ENCODE measurements around the gene WFDC1.

WFDC1 gene

DNA sequence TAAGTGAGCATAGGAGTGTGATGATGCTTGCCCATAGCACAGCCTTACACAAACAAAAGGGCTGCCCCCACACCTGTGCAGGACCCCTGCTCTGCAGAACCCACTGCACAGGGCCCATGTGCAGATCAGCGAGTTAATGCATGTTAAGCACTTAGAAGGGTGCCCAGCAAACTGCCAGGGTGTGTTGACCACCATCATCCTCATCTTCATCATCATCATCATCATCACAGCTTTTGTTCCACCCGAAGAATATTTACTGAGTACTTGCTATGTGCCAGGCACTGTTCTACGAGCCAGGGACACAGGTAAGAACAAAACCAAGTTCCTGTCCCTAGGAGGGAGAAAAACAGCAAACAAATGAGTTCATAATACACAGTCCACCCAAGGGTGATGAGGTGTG lies 11.9 kb downstream of the WFDC1 start:
- Histone ChIP-seq H3K4me3 (ENCODE audit: low read length) (no peak overlapping the region), H3K27me3 (ENCODE audit: low read depth, low read length) (peaks cover 5% of the 10 kb centered on the region; the same call in 1 of the 2 replicates), H3K79me2 (ENCODE audit: low read length) (no peaks in the 10 kb centered on the region), H2AFZ (ENCODE audit: low read depth, low read length) (no peak overlapping the region), H3K36me3 (replicated peaks; ENCODE audit: low read depth, low read length) (no peaks in the 10 kb centered on the region), H3K9ac (ENCODE audit: low read length) (no peak overlapping the region), H4K20me1 (ENCODE audit: insufficient read depth, low read length) (no peaks in the 10 kb centered on the region), H3K4me1 (ENCODE audit: low read length) (no peaks in the 10 kb centered on the region), H3K27ac (ENCODE audit: low read length) (no peak overlapping the region), H3K9me3 (ENCODE audit: insufficient read depth, low read length) (no peaks in the 10 kb centered on the region), H3K4me2 (ENCODE audit: low read length) (no peak overlapping the region)
- no peak for TF ChIP-seq CTCF (IDR thresholded peaks at IDR 0.05; ENCODE audit: low read depth, low read length)
- no peak for TF ChIP-seq EZH2phosphoT487 (IDR thresholded peaks at IDR 0.05; ENCODE audit: low read depth)

DNA sequence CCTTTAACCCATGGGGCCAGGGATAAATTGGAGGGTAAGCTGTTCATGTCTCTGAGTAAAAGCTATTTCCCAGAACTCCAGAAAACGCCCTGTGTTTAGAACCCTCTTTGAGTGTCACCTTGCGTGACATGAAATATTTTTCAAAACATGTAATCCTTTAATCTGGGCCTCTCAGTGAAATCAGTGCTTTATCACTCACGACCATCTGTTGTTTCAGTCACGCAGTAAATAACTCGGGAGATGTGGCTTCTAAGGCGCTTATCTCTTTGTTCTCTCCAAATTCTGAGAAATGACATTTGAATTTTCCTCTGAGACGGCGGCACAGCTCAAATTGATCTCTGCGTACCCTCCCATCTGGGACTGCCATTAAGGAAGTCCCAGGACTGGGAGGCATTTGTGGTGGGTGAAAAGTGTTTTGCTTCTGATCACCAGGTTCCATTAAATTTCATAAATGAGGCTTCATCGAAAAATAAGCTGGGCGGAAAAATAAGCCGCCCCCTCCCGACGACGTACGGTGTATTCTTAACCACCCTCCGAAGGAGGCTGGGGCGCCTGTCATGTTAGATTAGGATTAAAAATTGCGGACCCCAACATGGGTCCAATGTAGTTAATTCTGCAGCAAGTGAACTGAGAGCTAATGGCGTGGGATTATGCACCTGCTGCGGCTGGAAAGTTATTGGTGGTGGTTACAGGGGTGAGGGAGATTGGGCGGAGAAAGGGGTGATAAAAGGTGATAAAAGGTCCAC lies 12.7 kb downstream of the WFDC1 start:
- Histone ChIP-seq H3K27ac (ENCODE audit: low read length) (no peak overlapping the region), H3K9me3 (ENCODE audit: insufficient read depth, low read length) (no peaks in the 10 kb centered on the region), H3K27me3 (ENCODE audit: low read depth, low read length) (0 out of 2 replicates have a peak, but pooled peaks cover 5% of the 10 kb centered on the region), H4K20me1 (ENCODE audit: insufficient read depth, low read length) (no peaks in the 10 kb centered on the region), H3K4me2 (ENCODE audit: low read length) (no peak overlapping the region), H3K36me3 (replicated peaks; ENCODE audit: low read depth, low read length) (no peaks in the 10 kb centered on the region), H3K9ac (ENCODE audit: low read length) (no peak overlapping the region), H2AFZ (ENCODE audit: low read depth, low read length) (no peak overlapping the region), H3K4me3 (ENCODE audit: low read length) (no peak overlapping the region), H3K79me2 (ENCODE audit: low read length) (no peaks in the 10 kb centered on the region), H3K4me1 (ENCODE audit: low read length) (no peaks in the 10 kb centered on the region)
- TF ChIP-seq CTCF (IDR thresholded peaks at IDR 0.05; ENCODE audit: low read depth, low read length) (no peak), EZH2phosphoT487 (IDR thresholded peaks at IDR 0.05; ENCODE audit: low read depth) (no peak)

- Histone ChIP-seq H3K27me3 (ENCODE audit: low read depth, low read length) (0 out of 2 replicates have a peak, but pooled peaks cover 5% of the 10 kb centered on the region), H2AFZ (ENCODE audit: low read depth, low read length) (no peak overlapping the region), H3K79me2 (ENCODE audit: low read length) (no peaks in the 10 kb centered on the region), H3K4me3 (ENCODE audit: low read length) (no peak overlapping the region), H3K36me3 (replicated peaks; ENCODE audit: low read depth, low read length) (no peaks in the 10 kb centered on the region), H3K4me2 (ENCODE audit: low read length) (no peak overlapping the region), H3K27ac (ENCODE audit: low read length) (no peak overlapping the region), H3K9ac (ENCODE audit: low read length) (no peak overlapping the region), H3K4me1 (ENCODE audit: low read length) (no peaks in the 10 kb centered on the region), H4K20me1 (ENCODE audit: insufficient read depth, low read length) (no peaks in the 10 kb centered on the region), H3K9me3 (ENCODE audit: insufficient read depth, low read length) (no peaks in the 10 kb centered on the region)
- no peak for TF ChIP-seq EZH2phosphoT487 (IDR thresholded peaks at IDR 0.05; ENCODE audit: low read depth)
- TF ChIP-seq CTCF (IDR thresholded peaks at IDR 0.05; ENCODE audit: low read depth, low read length) = peak; percentile 44
Observed at GRCh38 chr16:84308120-84308519, 13.4 kb downstream of the WFDC1 start.

- H3K36me3 ChIP-seq (replicated peaks; ENCODE audit: low read depth, low read length) = no peaks in the 10 kb centered on the region
- no peaks in the 10 kb centered on the region for H3K79me2 ChIP-seq (ENCODE audit: low read length)
- H3K4me3 ChIP-seq (ENCODE audit: low read length) = no peak overlapping the region
- H3K27ac ChIP-seq (ENCODE audit: low read length) = no peak overlapping the region
- 0 out of 2 replicates have a peak, but pooled peaks cover 5% of the 10 kb centered on the region for H3K27me3 ChIP-seq (ENCODE audit: low read depth, low read length)
- TF ChIP-seq CTCF (IDR thresholded peaks at IDR 0.05; ENCODE audit: low read depth, low read length) = no peak
- H4K20me1 ChIP-seq (ENCODE audit: insufficient read depth, low read length) = no peaks in the 10 kb centered on the region
- H2AFZ ChIP-seq (ENCODE audit: low read depth, low read length) = no peak overlapping the region
- no peaks in the 10 kb centered on the region for H3K9me3 ChIP-seq (ENCODE audit: insufficient read depth, low read length)
- H3K4me2 ChIP-seq (ENCODE audit: low read length) = no peak overlapping the region
- H3K4me1 ChIP-seq (ENCODE audit: low read length) = no peaks in the 10 kb centered on the region
- H3K9ac ChIP-seq (ENCODE audit: low read length) = no peak overlapping the region
Observed at GRCh38 chr16:84310642-84311041, 16.0 kb downstream of the WFDC1 start.

All from OCI-LY3 (cell line).